Effector CD4-positive, alpha-beta T cell (primary cell): ENCODE data around the gene SPACA5B. TPM values are rescaled to one million over a fixed set of nuclear protein-coding genes. Genes with fewer than 3 reads are reported as not detected.
"Not testable (repeated sequence)": the region's sequence is repeated elsewhere in the genome, so short reads cannot be mapped to it uniquely, and the experiment has no call there.

Source experiments
- DNase-seq: peaks from one replicate; pipeline ENCODE4 v3.0.0-alpha.2; 2020
- total RNA-seq: gene quantifications from one replicate; lab custom pipeline; 2026; lab: John Stamatoyannopoulos, UW

The SPACA5B gene
- total RNA-seq, result not detected

DNA sequence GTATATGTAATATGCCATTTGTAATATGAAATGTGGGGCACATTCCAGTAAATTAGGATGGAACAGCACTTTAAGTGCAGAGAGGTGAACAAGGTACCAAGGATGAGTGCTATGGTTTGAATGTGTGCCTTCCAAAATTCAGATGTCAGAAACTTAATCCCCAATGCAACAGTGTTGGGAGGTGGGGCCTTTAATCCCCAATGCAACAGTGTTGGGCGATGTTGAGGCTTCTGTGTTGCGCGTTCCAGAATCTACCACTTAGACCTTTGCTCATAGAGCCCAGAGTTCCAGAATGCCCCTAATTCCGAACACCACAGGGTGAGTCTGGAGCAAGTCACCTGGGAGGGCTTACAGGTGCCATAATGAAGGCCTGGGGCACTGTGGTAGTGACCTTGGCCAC is at the start of gene SPACA5B:
SPACA5B (plus strand) TSS at position 301 of the 400 bp plus-strand sequence; CDS start at position 363, 62 bp downstream.
- DNase-seq, result not testable (repeated sequence)

DNA sequence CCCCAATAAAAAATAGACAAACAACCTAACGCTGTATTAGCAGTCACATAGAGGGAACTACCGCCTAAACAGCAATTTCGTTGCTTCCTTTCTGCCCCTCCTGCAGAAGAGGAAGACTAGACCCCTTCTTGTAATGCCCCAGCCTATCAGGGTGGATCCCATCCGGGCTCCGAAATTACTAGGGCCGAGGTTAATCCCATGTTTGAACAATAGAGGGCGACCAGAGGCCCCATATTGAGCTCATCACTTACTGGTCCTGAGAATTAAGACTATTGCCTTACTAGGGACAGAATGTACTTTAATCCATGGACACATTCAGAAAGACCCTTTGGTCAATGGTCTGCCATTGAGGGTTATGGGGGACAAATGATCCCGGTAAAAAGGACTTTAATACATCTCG is 47.2 kb upstream of the SPACA5B start:
- peak; percentile 5 for DNase-seq

DNA sequence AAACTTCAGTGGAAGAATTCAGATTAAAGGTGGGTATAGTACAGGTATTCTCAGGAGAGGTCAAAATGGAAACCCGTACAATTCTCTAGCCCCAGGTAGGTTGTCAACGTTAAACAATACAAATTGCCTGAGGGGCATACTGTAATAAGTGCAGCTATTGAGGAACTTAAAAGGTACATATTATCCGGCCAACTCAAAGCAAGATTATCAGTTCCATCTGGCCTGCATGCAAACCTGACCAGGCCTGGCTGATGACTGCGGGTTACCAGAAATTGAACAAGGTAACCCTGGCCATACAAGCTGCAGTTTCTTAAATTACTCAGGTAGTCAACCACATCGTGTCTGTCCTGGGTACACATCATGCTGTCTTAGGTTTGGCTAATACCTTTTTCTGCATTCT is 46.7 kb upstream of the SPACA5B start:
- no peak for DNase-seq

DNA sequence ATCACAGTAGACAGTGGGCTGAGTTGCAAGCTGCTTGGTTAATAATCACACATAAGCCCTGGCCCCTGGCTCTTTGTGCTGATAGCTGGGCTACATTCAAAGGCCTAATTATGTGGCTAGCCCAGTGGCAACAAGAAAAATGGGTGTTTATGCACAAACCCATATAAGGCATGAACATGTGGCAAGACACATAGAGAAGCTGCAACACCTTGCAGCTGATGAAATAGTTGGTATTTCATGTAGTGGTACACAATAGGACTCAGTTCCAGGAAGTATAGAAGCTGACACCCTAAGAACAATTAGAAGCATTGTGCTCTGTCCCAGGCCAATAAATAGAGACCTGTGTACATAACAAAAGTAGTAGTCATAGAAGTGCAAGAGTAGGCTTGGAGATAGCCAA is 44.3 kb upstream of the SPACA5B start:
- DNase-seq, result no peak

DNA sequence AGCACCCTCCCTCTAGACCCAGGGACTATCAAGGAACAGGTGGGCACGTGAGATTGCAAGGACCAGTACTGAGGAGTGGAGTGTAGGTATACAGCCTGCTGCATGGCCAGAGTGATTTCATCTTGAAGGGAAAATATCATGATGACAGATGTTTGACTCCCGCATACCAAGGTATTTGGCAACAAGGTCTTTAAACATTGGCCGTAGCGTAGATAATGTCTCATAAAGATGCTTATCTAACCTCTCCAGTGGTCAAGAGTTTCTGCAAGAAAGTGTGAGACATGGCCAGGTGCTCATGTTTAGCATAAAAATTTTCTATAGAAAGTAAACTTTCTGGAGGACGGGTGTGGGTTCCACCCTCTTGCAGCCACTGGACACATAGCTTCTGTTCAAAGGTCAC is 40.3 kb upstream of the SPACA5B start:
- DNase-seq, result no peak

DNA sequence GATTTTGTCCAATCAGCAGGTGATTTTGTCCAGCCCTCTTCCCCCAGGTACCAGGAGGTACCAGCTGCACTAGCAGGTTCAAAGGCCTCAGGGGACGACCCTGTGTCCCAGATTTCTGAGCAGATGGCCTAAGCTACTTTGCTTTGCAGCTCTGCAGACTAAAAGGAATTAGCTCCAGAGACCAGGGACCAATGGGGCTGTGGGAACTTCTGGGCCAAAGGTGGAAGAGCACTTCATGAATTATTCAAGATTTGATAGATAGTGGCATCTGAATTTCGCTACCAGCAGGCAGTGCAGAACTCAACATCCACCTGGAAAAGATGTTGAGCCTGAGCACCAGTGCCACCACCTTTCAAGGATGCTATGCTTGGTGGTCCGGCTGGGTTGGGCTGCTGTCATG is 37.9 kb upstream of the SPACA5B start:
- not testable (repeated sequence) for DNase-seq

DNA sequence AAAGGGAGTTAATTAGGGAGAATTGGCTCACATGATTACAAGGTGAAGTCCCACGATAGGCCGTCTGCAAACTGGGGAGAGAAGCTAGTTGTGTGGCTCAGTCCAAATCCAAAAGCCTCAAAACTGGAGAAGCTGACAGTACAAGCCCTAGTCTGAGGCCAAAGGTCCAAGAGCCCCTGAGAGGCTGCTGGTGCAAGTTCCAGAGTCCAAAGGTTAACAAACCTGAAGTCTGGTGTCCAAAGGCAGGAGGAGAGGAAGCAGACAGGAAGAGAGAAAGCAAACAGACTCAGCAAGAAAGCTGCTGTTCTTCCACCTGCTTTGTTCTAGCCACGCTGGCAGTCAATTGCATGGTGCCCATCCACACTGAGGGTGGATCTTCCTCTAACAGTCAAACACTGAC is 29.0 kb upstream of the SPACA5B start:
- no peak for DNase-seq

DNA sequence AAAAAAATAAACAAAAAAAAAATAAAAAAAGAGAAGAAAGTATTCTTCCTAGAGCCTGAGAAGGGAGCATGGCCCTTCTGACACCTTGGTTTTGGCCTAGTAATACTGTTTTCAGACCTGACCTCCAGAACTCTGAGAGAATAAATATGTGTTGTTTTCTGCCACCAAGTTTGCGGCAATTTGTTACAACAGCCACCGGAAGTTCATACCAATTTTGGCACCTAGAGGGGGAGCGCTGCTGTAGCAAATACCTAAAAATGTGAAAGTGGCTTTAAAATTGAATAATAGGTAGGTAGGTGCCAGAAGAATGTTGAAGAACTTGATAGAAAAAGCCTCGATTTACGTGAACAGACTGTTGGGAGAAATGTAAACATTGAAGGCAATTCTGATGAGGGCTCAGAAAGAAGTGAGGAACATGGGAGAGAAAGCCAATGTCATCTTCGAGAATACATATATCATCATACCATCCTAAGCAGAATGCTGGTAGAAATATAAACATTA is 27.5 kb upstream of the SPACA5B start:
- no peak for DNase-seq

DNA sequence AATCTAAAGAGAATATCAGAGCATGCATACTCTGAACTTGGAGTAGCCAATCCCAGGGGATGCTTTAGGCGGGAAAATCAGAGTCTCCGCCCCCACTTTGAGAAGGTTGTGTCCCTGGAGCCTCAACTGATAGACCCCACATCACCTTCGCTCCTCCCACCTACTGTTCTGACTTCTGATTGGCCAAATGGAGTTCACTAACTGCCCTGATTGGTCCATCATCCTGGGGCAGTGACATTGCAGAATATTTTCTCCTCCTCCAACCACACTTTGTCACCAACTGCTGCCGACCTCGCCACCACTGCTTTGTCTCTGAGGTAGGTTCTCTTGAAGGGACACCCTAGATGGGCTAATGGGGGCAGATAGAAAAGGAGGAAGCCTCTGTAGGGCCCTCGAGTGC is 22.7 kb upstream of the SPACA5B start:
- no peak for DNase-seq

DNA sequence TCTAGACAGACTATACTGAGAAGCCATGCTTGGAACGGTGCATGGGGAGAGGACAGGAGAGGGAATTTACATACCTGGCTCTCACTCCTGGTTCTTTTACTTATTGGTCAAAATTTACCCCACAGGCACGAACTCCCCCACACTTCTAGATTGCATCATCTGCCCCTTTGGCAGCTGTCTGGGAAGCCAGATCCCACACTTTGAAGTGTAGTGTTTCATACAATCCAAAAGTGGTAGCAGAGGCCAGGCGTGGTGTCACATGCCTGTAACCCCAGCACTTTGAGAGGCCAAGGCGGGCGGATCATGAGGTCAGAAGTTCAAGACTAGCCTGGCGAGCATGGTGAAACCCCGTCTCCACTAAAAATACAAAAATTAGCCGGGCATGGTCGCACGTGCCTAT is 5.1 kb upstream of the SPACA5B start:
- not testable (repeated sequence) for DNase-seq

DNA sequence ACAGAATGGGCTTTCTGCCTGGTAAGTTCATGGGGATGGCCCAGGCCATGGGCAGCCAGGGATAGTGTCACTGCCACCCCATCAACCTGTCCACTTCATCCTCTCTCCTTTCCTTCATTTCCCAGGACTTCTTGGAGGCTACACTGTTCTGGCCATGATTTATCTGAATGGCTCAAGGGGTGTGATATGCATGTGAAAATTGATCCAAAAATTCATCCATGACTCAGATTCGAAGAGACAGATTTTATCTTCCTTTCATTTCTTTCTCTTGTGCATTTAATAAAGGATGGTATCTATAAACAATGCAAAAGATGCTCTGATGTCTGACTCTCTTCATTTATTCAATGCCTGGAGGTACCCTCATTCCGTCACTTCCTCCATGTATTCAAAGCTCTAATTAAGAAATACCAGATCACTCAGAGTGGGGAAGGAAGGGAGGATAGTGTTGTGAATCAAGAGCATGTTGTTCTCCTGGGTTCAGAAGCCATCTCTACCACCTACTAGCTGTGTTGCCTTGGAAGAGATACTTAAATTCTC is 1.9 kb downstream of the SPACA5B start:
- DNase-seq, result not testable (repeated sequence)

DNA sequence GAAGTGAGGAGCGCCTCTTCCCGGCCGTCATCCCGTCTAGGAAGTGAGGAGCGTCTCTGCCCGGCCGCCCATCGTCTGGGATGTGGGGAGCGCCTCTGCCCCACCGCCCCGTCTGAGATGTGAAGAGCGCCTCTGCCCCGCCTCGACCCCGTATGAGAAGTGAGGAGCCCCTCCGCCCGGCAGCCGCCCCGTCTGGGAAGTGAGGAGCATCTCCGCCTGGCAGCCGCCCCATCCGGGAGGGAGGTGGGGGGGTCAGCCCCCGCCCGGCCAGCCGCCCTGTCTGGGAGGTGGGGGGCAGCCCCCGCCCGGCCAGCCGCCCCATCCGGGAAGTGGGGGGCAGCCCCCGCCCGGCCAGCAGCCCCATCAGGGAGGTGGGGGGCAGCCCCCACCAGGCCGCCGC is 8.7 kb downstream of the SPACA5B start:
- DNase-seq, result not testable (repeated sequence)

DNA sequence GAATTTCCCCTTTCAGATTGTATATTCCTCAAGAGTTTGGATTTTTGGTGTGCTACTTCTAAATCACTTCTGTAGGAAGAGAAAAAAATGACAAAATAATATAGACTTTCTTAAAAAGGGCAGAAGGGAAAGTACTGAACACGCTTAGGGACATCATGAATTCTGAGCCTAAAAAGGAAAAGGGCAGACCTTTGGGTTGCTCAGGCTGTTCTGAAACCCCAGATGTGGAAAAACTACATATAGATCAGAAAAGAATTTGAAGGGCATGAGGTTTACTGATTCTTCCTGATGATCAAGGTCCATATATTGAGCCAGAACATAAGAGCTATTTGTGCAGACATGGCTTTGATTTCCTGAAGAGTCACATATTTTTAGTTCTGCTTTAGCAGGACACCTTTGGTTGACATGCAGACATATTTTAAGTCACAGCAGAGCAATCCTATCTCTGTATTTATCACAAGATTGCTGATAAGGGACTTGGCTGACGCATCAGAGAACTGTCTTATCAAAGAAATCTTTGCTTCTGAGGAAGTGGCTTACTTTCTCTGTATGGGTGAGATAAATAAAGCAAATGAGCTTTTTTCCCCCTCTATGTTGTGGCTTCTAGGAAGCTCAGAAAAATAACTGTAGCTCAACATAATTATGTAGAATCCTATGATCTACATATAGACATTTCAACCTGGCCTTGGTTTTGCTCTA is 11.5 kb downstream of the SPACA5B start:
- not testable (repeated sequence) for DNase-seq

DNA sequence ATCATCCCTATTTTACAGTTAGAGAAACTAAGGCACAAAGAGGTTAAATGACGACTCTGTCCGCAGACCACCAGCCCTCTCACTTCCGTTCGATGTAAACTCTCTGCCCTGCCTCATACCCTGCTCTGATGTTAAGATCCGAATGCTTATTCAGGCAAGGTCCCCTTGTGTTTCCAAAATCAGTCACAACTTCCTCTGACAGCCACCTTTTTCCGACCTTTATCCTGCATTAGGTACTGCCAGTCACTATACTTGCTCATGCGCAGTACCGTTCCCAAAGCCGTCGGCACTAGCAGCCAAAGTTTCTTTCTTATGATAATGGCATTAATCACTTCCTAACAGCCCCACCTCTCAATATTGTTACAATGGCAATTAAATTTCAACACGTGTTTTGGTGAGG is 12.3 kb downstream of the SPACA5B start:
- not testable (repeated sequence) for DNase-seq

DNA sequence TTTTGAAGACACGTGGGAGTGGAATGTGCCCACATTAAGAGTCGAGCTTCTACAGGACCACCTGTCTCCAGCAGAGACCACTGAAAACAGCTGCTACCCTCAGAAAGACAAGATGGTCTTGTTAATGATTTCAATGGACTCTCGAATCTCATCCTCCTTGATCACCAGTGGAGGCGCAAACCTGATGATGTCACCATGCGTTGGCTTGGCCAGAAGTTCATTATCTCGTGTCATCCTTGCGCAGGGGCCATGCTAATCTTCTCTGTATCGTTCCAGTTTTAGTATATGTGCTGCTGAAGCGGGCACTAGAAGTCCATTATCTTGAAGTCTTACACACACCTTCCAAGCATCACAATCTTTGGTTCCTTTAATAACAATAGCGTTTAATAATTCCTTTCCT is 23.3 kb downstream of the SPACA5B start:
- no peak for DNase-seq

DNA sequence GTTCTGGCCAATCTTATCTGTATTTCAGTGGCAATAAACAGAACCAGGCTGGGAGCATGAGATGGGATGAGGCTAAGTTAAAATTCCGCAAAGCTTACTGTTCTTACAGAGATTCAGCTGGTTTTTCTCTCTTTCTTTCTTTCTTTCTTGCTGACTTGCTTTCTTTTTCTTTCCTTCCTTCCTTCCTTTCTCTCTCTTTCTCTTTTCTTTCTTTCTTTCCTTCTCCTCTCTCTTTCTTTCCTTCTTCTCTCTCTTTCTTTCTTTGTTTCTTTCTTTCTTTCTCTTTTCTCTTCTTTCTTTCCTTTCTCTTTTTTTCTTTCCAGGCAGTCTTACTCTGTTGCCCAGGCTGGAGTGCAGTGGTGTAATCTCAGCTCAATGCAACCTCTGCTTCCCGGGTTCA is 24.4 kb downstream of the SPACA5B start:
- DNase-seq, result no peak

DNA sequence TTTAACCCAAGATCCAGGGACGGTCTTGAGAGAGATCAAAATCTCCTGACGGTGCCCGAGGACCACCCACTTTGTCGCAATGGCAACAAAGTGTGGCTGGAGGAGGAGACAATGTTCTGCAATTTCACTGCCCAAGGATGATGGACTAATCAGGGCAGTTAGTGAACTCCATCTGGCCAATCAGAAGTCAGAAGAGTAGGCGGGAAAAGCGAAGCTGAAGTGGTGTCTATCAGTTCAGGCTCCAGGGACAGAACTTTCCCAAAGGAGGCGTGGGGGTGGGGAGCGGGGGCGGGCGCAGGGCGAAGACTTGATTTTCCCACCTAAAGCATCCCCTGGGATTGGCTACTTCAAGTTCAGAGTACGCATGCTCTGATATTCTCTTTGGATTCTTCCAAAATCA is 25.6 kb downstream of the SPACA5B start:
- DNase-seq, result no peak

DNA sequence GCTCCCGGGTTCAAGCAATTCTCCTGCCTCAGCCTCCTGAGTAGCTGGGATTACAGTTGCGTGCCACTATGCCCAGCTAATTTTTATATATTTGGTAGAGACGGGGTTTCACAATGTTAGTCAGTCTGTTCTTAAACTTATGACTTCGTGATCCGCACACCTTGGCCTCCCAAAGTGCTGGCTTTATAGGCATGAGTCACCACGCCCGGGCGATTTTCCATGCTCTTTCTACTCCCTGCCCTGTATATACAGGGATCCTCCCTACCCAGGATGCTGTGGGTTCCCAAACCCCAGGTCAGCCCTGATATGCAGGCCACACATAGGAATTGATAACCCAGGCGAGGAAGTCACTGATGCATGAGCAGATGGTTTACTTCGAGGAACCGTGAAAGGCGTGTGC is 34.8 kb downstream of the SPACA5B start:
- no peak for DNase-seq

DNA sequence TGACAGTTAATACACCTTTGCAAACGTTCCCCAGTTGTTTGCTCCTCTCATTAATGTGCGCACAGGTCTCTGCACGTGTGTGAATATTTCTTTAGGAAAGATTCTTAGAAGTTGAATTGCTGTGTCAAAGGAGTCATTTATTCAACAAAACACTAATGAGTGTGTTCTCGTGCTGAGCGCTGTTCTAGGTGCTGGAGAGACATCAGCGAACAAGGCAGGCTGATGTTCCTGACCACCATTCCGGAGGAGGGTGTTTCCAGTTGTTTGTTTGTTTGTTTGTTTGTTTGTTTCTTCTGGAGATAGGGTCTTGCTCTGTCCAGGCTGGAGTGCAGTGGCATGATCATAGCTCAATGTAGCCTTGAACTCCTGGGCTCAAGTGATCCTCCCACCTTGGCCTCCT is 35.9 kb downstream of the SPACA5B start:
- not testable (repeated sequence) for DNase-seq

DNA sequence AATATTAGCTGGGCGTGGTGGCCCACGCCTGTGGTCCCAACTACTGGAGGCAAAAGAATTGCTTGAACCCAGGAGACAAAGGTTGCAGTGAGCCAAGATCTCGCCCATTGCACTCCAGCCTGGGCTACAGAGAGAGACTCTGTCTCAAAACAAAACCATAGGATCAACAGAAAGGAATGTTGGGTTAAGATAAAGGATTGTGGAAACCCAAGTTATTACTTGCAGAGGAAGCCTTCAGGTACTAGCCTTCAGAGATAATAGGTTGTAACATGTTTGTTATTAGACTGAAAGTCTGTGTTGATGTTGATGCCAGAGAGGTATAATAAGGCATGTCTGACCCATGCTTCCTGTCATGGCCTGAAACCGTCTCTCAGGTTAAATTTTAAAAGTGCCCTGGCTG is 49.3 kb downstream of the SPACA5B start:
- DNase-seq, result no peak

DNA sequence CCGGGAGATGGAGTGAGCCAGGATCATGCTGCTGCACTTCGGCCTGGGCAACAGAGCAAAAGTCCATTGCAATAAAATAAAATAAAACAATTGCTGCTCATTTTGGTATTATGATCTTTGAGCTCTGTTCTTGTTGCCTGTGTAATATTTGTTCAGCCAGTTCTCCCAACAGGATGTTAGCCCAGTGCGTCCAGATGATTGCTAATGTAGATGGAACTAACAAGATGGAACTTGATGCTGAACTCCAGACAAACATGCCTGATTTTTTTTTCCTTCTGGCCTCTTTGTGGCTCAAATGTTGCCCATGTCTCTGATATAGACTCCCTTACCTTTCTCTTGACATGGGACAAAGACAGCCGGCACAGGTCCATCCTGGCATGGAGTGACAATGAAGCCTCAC is 50.4 kb downstream of the SPACA5B start:
- DNase-seq, result no peak

DNA sequence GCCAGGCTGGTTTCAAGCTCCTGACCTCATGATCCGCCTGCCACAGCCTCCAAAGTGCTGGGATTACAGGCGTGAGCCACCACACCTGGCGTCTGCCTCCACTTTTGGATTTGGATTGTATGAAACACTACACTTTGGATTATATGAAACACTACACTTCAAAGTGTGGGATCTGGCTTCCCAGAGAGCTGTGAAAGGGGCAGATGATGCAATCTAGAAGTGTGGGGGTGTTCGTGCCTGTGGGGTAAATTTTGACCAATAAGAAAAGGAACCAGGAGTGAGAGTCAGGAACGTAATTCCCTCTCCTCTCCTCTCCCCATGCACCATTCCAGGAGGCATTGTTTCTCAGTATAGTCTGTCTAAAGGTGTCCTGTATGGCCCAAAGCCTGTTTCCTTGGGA is 51.5 kb downstream of the SPACA5B start:
- not testable (repeated sequence) for DNase-seq
